Activated T-cell treated with anti-CD3 and anti-CD28 coated beads for 4 hours (primary cell): ENCODE data around the gene FBN2.
"Not testable (repeated sequence)": the region's sequence is repeated elsewhere in the genome, so short reads cannot be mapped to it uniquely, and the experiment has no call there.

Source experiments
- DNase-seq: peaks from one replicate; pipeline ENCODE4 v3.0.0-alpha.2; 2020

Gene FBN2

GRCh38 chr5:128412145-128412930 lies 125.7 kb downstream of the FBN2 start:
- no peak for DNase-seq

GRCh38 chr5:128409166-128409800 lies 128.8 kb downstream of the FBN2 start:
- no peak for DNase-seq

GRCh38 chr5:128408622-128409021 lies 129.4 kb downstream of the FBN2 start:
- no peak for DNase-seq

- DNase-seq: no peak
Measured at GRCh38 chr5:128407944-128408343, 130.1 kb downstream of the FBN2 start.

- no peak for DNase-seq
Measured at GRCh38 chr5:128406803-128407202, 131.2 kb downstream of the FBN2 start.

GRCh38 chr5:128405159-128405558 lies 132.9 kb downstream of the FBN2 start:
- DNase-seq: no peak

- DNase-seq: no peak
Measured at GRCh38 chr5:128403333-128403732, 134.7 kb downstream of the FBN2 start.

GRCh38 chr5:128402506-128402905 lies 135.5 kb downstream of the FBN2 start:
- DNase-seq: no peak

- DNase-seq: not testable (repeated sequence)
Measured at GRCh38 chr5:128400766-128401165, 137.3 kb downstream of the FBN2 start.

GRCh38 chr5:128399111-128399510 lies 138.9 kb downstream of the FBN2 start:
- no peak for DNase-seq

GRCh38 chr5:128397876-128398275 lies 140.2 kb downstream of the FBN2 start:
- DNase-seq: no peak

GRCh38 chr5:128395073-128395472 lies 143.0 kb downstream of the FBN2 start:
- no peak for DNase-seq

- no peak for DNase-seq
Measured at GRCh38 chr5:128384068-128384467, 154.0 kb downstream of the FBN2 start.

- DNase-seq: no peak
Measured at GRCh38 chr5:128380337-128380736, 157.7 kb downstream of the FBN2 start.

GRCh38 chr5:128378632-128379031 lies 159.4 kb downstream of the FBN2 start:
- no peak for DNase-seq

GRCh38 chr5:128378196-128378595 lies 159.8 kb downstream of the FBN2 start:
- DNase-seq: no peak

- DNase-seq: no peak
Measured at GRCh38 chr5:128376577-128376976, 161.5 kb downstream of the FBN2 start.

- DNase-seq: no peak
Measured at GRCh38 chr5:128366147-128366546, 171.9 kb downstream of the FBN2 start.

- DNase-seq: no peak
Measured at GRCh38 chr5:128362370-128362769, 175.7 kb downstream of the FBN2 start.

GRCh38 chr5:128358826-128359225 lies 179.2 kb downstream of the FBN2 start:
- DNase-seq: no peak

GRCh38 chr5:128357226-128357625 lies 180.8 kb downstream of the FBN2 start:
- DNase-seq: no peak

- no peak for DNase-seq
Measured at GRCh38 chr5:128355961-128356360, 182.1 kb downstream of the FBN2 start.

- DNase-seq: no peak
Measured at GRCh38 chr5:128353441-128354107, 184.5 kb downstream of the FBN2 start.

GRCh38 chr5:128350705-128351104 lies 187.3 kb downstream of the FBN2 start:
- no peak for DNase-seq
